ENCODE results near the gene WASF1. TPM values are rescaled to one million over a fixed set of nuclear protein-coding genes. Genes with fewer than 3 reads are reported as not detected.
"Not testable (repeated sequence)": the region's sequence is repeated elsewhere in the genome, so short reads cannot be mapped to it uniquely, and the experiment has no call there.

WASF1 gene
- total and polyA plus RNA-seq, 2 experiments from 2014 or later, result 12.3 to 25.1 TPM

DNA sequence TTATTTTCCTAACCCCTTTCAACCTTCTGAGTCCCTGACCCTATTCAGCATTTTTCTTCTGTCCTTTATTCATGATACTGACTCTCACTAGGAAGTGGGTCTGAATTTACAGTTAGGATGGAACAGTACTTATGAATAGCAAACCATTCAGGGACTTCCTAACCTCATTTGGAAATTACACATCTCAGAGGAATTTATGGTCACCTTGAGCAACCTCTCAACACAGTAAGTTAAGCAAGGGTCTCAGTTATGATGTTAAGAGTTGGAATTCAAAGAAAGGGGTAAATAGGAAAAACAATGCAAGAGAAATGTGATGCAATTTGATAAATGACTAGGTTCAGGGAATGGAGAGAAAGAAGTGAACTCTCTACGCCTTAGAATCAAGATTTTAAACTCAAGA is 104.1 kb downstream of the WASF1 start:
- Histone ChIP-seq H3K9ac (no peak overlapping the region), H3K27ac (0 out of 2 replicates have a peak overlapping the region, but pooled peaks have one; percentile 14), H3K36me3 (ENCODE audit: low read depth) (no peaks in the 10 kb centered on the region), H3K27me3 (replicated peaks; ENCODE audit: insufficient read depth) (no peaks in the 10 kb centered on the region), H3K9me3 (ENCODE audit: low read depth) (no peaks in the 10 kb centered on the region), H2AFZ (peak overlapping the region; percentile 15; the same call in 1 of the 2 replicates), H3K9me2 (ENCODE audit: insufficient read depth) (no peaks in the 10 kb centered on the region), H3K4me3 (no peak overlapping the region), H3K79me2 (ENCODE audit: insufficient read depth) (no peaks in the 10 kb centered on the region), H4K20me1 (ENCODE audit: insufficient read depth) (no peaks in the 10 kb centered on the region), H3K4me1 (ENCODE audit: insufficient read depth) (peaks cover 10% of the 10 kb centered on the region), H3K4me2 (ENCODE audit: unreplicated experiment) (no peak overlapping the region), H3F3A (ENCODE audit: insufficient read depth) (no peaks in the 10 kb centered on the region)
- peak; percentile 39 for DNase-seq
- 58 to 80% methylated on average over 1 of the region's 1 CpG for WGBS, 2 experiments (ENCODE audit: low coverage in 1 of 2, low lambda C conversion rate in 2 of 2, missing lambda C conversion rate in 2 of 2)
- in situ Hi-C loops (cut with MboI), result no loop called here
- no peak for TF ChIP-seq EZH2 (IDR thresholded peaks at IDR 0.05; ENCODE audit: insufficient read depth, poor library complexity, severe bottlenecking)
- TF ChIP-seq EZH2phosphoT487 (IDR thresholded peaks at IDR 0.05; ENCODE audit: insufficient read depth, low read depth), result no peak

DNA sequence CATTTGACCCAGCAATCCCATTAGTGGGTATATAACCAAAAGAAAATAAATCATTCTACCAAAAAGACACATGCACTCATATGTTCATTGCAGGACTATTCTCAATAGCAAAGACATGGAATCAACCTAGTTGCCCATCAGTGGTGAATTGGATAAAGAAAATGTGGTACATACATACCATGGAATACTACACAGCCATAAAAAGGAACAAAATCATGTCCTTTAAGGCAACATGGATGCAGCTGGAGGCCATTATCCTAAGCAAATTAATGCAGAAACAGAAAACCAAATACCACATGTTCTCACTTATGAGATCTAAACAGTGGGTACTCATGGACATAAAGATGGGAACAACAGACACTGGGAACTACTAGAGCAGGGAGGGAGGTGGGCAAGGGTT is 106.0 kb downstream of the WASF1 start:
- H4K20me1 ChIP-seq (ENCODE audit: insufficient read depth); H3K9ac ChIP-seq; H3K36me3 ChIP-seq (ENCODE audit: low read depth); H2AFZ ChIP-seq; H3K27ac ChIP-seq; H3K27me3 ChIP-seq (replicated peaks; ENCODE audit: insufficient read depth); H3K4me1 ChIP-seq (ENCODE audit: insufficient read depth); H3K4me2 ChIP-seq (ENCODE audit: unreplicated experiment); H3K9me2 ChIP-seq (ENCODE audit: insufficient read depth); DNase-seq; H3F3A ChIP-seq (ENCODE audit: insufficient read depth); H3K79me2 ChIP-seq (ENCODE audit: insufficient read depth); H3K9me3 ChIP-seq (ENCODE audit: low read depth); H3K4me3 ChIP-seq; in situ Hi-C loops (cut with MboI): not testable (repeated sequence)

- DNase-seq, result no peak
- no peak overlapping the region for H2AFZ ChIP-seq
- no peak overlapping the region for H3K4me2 ChIP-seq (ENCODE audit: unreplicated experiment)
- no peak overlapping the region for H3K27ac ChIP-seq
- H3K27me3 ChIP-seq (replicated peaks; ENCODE audit: insufficient read depth), result no peaks in the 10 kb centered on the region; the same call in 1 of the 2 replicates
- 74 to 77% methylated on average over 8 of the region's 8 CpGs for WGBS, 2 experiments (ENCODE audit: low coverage in 1 of 2, low lambda C conversion rate in 2 of 2, missing lambda C conversion rate in 2 of 2)
- TF ChIP-seq EZH2 (IDR thresholded peaks at IDR 0.05; ENCODE audit: insufficient read depth, poor library complexity, severe bottlenecking), result no peak
- no peaks in the 10 kb centered on the region for H3K79me2 ChIP-seq (ENCODE audit: insufficient read depth)
- H3F3A ChIP-seq (ENCODE audit: insufficient read depth), result no peaks in the 10 kb centered on the region
- no peaks in the 10 kb centered on the region for H3K9me2 ChIP-seq (ENCODE audit: insufficient read depth)
- H3K9ac ChIP-seq, result no peak overlapping the region
- in situ Hi-C loops (cut with MboI), result no loop called here
- no peak overlapping the region for H3K4me3 ChIP-seq
- no peaks in the 10 kb centered on the region for H4K20me1 ChIP-seq (ENCODE audit: insufficient read depth)
- H3K9me3 ChIP-seq (ENCODE audit: low read depth), result no peaks in the 10 kb centered on the region
- H3K36me3 ChIP-seq (ENCODE audit: low read depth), result no peaks in the 10 kb centered on the region
- no peaks in the 10 kb centered on the region for H3K4me1 ChIP-seq (ENCODE audit: insufficient read depth)
Observed at GRCh38 chr6:110068592-110068967, 110.9 kb downstream of the WASF1 start.

DNA sequence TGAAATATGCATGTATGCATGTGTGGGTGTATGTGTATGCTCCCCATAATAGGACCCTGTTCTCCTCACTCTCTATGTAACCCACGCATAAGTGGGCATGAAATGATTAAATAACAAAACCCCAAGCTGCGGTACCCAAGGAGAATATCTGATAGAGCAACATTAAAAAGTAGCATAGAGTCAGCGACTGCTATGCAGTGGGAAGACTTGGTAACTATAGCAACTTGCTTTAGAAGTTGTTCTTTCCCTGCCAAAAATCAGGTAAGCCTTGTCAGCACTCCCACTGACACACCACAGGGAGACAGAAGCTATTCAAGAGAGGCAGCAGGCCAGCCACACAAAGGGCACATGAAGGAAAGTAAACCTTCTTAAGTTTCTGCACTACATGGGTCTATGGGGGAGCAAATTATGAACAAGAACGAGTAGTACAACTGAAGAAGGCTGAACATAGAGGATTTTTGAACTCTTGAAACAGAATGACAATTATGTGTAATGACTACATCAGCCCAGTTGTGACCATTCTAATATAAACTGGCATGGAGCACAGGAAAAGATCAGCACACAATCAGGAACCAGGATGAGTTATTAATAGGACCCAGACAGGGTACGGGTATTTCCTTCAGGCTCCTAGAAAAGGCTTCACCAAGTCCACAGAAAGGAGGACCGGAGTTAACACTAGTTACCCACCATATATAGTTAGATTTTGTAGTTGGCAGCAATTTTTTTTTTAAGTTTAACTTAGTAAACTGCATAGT is 111.5 kb downstream of the WASF1 start:
- DNase-seq, result no peak
- H3K4me3 ChIP-seq, result no peak overlapping the region
- in situ Hi-C loops (cut with MboI), result no loop called here
- no peak overlapping the region for H3K9ac ChIP-seq
- no peak overlapping the region for H2AFZ ChIP-seq
- no peak overlapping the region for H3K4me2 ChIP-seq (ENCODE audit: unreplicated experiment)
- TF ChIP-seq EZH2phosphoT487 (IDR thresholded peaks at IDR 0.05; ENCODE audit: insufficient read depth, low read depth) (no peak), EZH2 (IDR thresholded peaks at IDR 0.05; ENCODE audit: insufficient read depth, poor library complexity, severe bottlenecking) (no peak)
- 37 to 39% methylated on average over 6 of the region's 6 CpGs for WGBS, 2 experiments (ENCODE audit: low coverage in 1 of 2, low lambda C conversion rate in 2 of 2, missing lambda C conversion rate in 2 of 2)
- H3F3A ChIP-seq (ENCODE audit: insufficient read depth), result no peaks in the 10 kb centered on the region
- no peaks in the 10 kb centered on the region for H3K4me1 ChIP-seq (ENCODE audit: insufficient read depth)
- H3K9me3 ChIP-seq (ENCODE audit: low read depth), result no peaks in the 10 kb centered on the region
- H3K36me3 ChIP-seq (ENCODE audit: low read depth), result no peaks in the 10 kb centered on the region
- no peak overlapping the region for H3K27ac ChIP-seq
- H3K27me3 ChIP-seq (replicated peaks; ENCODE audit: insufficient read depth), result no peaks in the 10 kb centered on the region; the same call in 1 of the 2 replicates
- H4K20me1 ChIP-seq (ENCODE audit: insufficient read depth), result no peaks in the 10 kb centered on the region
- H3K9me2 ChIP-seq (ENCODE audit: insufficient read depth), result no peaks in the 10 kb centered on the region
- no peaks in the 10 kb centered on the region for H3K79me2 ChIP-seq (ENCODE audit: insufficient read depth)
